GM12892 (cell line): ENCODE data around the gene ETFA.

Experiments
- DNase-seq: peaks from one replicate; pipeline ENCODE4 v3.0.0; 2011; ENCODE audit not compliant: insufficient read length
- FAIRE-seq: peaks from 2 replicates; lab custom pipeline; 2011; peaks lifted over from hg19 to GRCh38; lab: Jason Lieb, UNC
- POLR2A ChIP-seq: IDR thresholded peaks from 2 replicates; pipeline ENCODE4 v1.6.1; 2011; ENCODE audit warnings: low read depth, low read length, control low read depth
- POLR2AphosphoS5 ChIP-seq: IDR thresholded peaks from 2 replicates; pipeline ENCODE4 v1.6.1; 2011; ENCODE audit warnings: low read depth, low read length, control low read depth
- TAF1 ChIP-seq: IDR thresholded peaks from 2 replicates; pipeline ENCODE4 v1.6.1; 2011; ENCODE audit warnings: low read depth, mild to moderate bottlenecking, control low read depth, low read length, borderline replicate concordance

The ETFA gene

GRCh38 chr15:76179023-76179422, 132.2 kb downstream of the ETFA start:
- DNase-seq (no peak), FAIRE-seq (no peak)
- TF ChIP-seq POLR2AphosphoS5, result no peak
- TF ChIP-seq TAF1, result no peak
- no peak for TF ChIP-seq POLR2A

GRCh38 chr15:76178296-76179000, 132.8 kb downstream of the ETFA start:
- no peak for DNase-seq
- TF ChIP-seq TAF1 (no peak), POLR2A (no peak), POLR2AphosphoS5 (no peak)
- FAIRE-seq, result no peak

- FAIRE-seq (no peak), DNase-seq (no peak)
- TF ChIP-seq POLR2AphosphoS5, result no peak
- no peak for TF ChIP-seq POLR2A
- no peak for TF ChIP-seq TAF1
Observed at GRCh38 chr15:76177491-76178040, 133.7 kb downstream of the ETFA start.

GRCh38 chr15:76176487-76177085, 134.7 kb downstream of the ETFA start:
- TF ChIP-seq TAF1 (no peak), POLR2AphosphoS5 (no peak), POLR2A (no peak)
- DNase-seq (no peak), FAIRE-seq (no peak)

GRCh38 chr15:76176059-76176458, 135.2 kb downstream of the ETFA start:
- TF ChIP-seq POLR2A (no peak), TAF1 (no peak), POLR2AphosphoS5 (no peak)
- FAIRE-seq (no peak), DNase-seq (no peak)

- FAIRE-seq, result no peak
- no peak for DNase-seq
- TF ChIP-seq POLR2AphosphoS5 (no peak), POLR2A (no peak), TAF1 (no peak)
Observed at GRCh38 chr15:76175442-76175841, 135.8 kb downstream of the ETFA start.

GRCh38 chr15:76174654-76175053, 136.6 kb downstream of the ETFA start:
- DNase-seq, result no peak
- no peak for FAIRE-seq
- no peak for TF ChIP-seq POLR2A
- no peak for TF ChIP-seq TAF1
- TF ChIP-seq POLR2AphosphoS5, result no peak

- no peak for DNase-seq
- FAIRE-seq, result no peak
- no peak for TF ChIP-seq POLR2AphosphoS5
- TF ChIP-seq POLR2A, result no peak
- TF ChIP-seq TAF1, result no peak
Observed at GRCh38 chr15:76173317-76173834, 137.9 kb downstream of the ETFA start.

- FAIRE-seq (no peak), DNase-seq (no peak)
- TF ChIP-seq POLR2A (no peak), POLR2AphosphoS5 (no peak), TAF1 (no peak)
Observed at GRCh38 chr15:76172782-76173181, 138.5 kb downstream of the ETFA start.

- TF ChIP-seq POLR2A (no peak), POLR2AphosphoS5 (no peak), TAF1 (no peak)
- no peak for FAIRE-seq
- no peak for DNase-seq
Observed at GRCh38 chr15:76169911-76170800, 141.1 kb downstream of the ETFA start.

- FAIRE-seq (peak; percentile 33), DNase-seq (no peak)
- no peak for TF ChIP-seq POLR2A
- no peak for TF ChIP-seq TAF1
- TF ChIP-seq POLR2AphosphoS5, result no peak
Observed at GRCh38 chr15:76169018-76169417, 142.3 kb downstream of the ETFA start.

GRCh38 chr15:76168237-76168984, 142.9 kb downstream of the ETFA start:
- no peak for FAIRE-seq
- TF ChIP-seq POLR2A (no peak), TAF1 (no peak), POLR2AphosphoS5 (no peak)
- no peak for DNase-seq
